ENCODE results near the gene CAV2. TPM values are rescaled to one million over a fixed set of nuclear protein-coding genes. Genes with fewer than 3 reads are reported as not detected.

The CAV2 gene
- total RNA-seq, 1 donor, result 67.3 TPM

GRCh38 chr7:116524609-116525297 is 25.2 kb downstream of the CAV2 start, which contains the start of gene CAV1:
Gene CAV1 (plus strand): TSS chr7:116525036. CDS start chr7:116525063, 27 bp downstream.
- Histone ChIP-seq H3K36me3 (ENCODE audit: insufficient read depth, low read length) (peaks cover 9% of the 10 kb centered on the region), H3K79me2 (ENCODE audit: insufficient read depth, low read length) (peaks cover 47% of the 10 kb centered on the region), H3K27me3 (ENCODE audit: insufficient read depth, low read length) (no peaks in the 10 kb centered on the region), H2AFZ (ENCODE audit: low read length) (peak within 1 kb of the TSS; percentile 77), H3K4me3 (ENCODE audit: insufficient read depth, low read length) (peak within 1 kb of the TSS; percentile 96), H3K4me1 (ENCODE audit: insufficient read depth, low read length) (peaks cover 56% of the 10 kb centered on the region), H3K9me3 (ENCODE audit: low read depth, low read length) (no peaks in the 10 kb centered on the region), H4K20me1 (ENCODE audit: insufficient read depth, low read length) (no peaks in the 10 kb centered on the region), H3K4me2 (ENCODE audit: insufficient read depth, low read length) (peak within 1 kb of the TSS; percentile 96), H3K27ac (ENCODE audit: low read depth, low read length) (peak within 1 kb of the TSS; percentile 88)
- DNase-seq (ENCODE audit: insufficient read length, low spot score, missing footprints), result peak; percentile 99
- TF ChIP-seq CTCF (IDR thresholded peaks at IDR 0.05; ENCODE audit: extremely low read depth, low read depth, low read length), result peak; percentile 9

GRCh38 chr7:116525298-116525912 is 25.9 kb downstream of the CAV2 start:
- Histone ChIP-seq H4K20me1 (ENCODE audit: insufficient read depth, low read length) (no peaks in the 10 kb centered on the region), H3K4me1 (ENCODE audit: insufficient read depth, low read length) (peaks cover 63% of the 10 kb centered on the region), H3K4me3 (ENCODE audit: insufficient read depth, low read length) (peak overlapping the region; percentile 96), H2AFZ (ENCODE audit: low read length) (peak overlapping the region; percentile 75), H3K9me3 (ENCODE audit: low read depth, low read length) (no peaks in the 10 kb centered on the region), H3K79me2 (ENCODE audit: insufficient read depth, low read length) (peaks cover 53% of the 10 kb centered on the region), H3K36me3 (ENCODE audit: insufficient read depth, low read length) (peaks cover 12% of the 10 kb centered on the region), H3K4me2 (ENCODE audit: insufficient read depth, low read length) (peak overlapping the region; percentile 96), H3K27me3 (ENCODE audit: insufficient read depth, low read length) (no peaks in the 10 kb centered on the region), H3K27ac (ENCODE audit: low read depth, low read length) (peak overlapping the region; percentile 88)
- no peak for TF ChIP-seq CTCF (IDR thresholded peaks at IDR 0.05; ENCODE audit: extremely low read depth, low read depth, low read length)
- DNase-seq (ENCODE audit: insufficient read length, low spot score, missing footprints), result peak; percentile 51

GRCh38 chr7:116525913-116526861 is 26.6 kb downstream of the CAV2 start:
- Histone ChIP-seq H3K9me3 (ENCODE audit: low read depth, low read length) (no peaks in the 10 kb centered on the region), H3K27me3 (ENCODE audit: insufficient read depth, low read length) (no peaks in the 10 kb centered on the region), H3K4me3 (ENCODE audit: insufficient read depth, low read length) (peak overlapping the region; percentile 96), H3K4me2 (ENCODE audit: insufficient read depth, low read length) (peak overlapping the region; percentile 96), H4K20me1 (ENCODE audit: insufficient read depth, low read length) (peaks cover 2% of the 10 kb centered on the region), H2AFZ (ENCODE audit: low read length) (peak overlapping the region; percentile 77), H3K4me1 (ENCODE audit: insufficient read depth, low read length) (peaks cover 65% of the 10 kb centered on the region), H3K36me3 (ENCODE audit: insufficient read depth, low read length) (peaks cover 19% of the 10 kb centered on the region), H3K27ac (ENCODE audit: low read depth, low read length) (peak overlapping the region; percentile 88), H3K79me2 (ENCODE audit: insufficient read depth, low read length) (peaks cover 61% of the 10 kb centered on the region)
- TF ChIP-seq CTCF (IDR thresholded peaks at IDR 0.05; ENCODE audit: extremely low read depth, low read depth, low read length), result peak; percentile 57
- DNase-seq (ENCODE audit: insufficient read length, low spot score, missing footprints), result peak; percentile 93
